ENCODE results near the gene FAM163B. TPM values are rescaled to one million over a fixed set of nuclear protein-coding genes. Genes with fewer than 3 reads are reported as not detected.

Gene FAM163B
- total RNA-seq, 3 donors from 2014 or later (not counting 1 experiment from before 2014, with no cell fraction given): not detected

DNA sequence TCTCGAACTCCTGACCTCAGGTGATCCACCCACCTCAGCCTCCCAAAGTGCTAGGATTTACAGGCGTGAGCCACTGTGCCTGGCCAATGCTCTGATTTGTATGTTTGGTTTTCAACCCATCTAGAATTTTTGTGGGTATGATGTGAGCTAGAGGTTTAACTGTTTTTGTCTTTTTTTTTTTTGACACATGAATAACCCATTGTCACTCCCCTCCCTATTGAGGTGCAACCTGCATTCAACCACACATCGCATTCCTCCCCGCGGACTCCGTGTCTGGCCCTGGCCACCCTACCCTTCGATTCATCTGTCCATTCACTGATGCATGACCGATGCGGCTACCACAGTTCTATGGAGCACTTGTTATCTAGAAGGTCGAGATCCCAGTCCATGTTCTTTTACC is 9.5 kb upstream of the FAM163B start:
- peak overlapping the region in 1 of 2 donors; percentile 18 for H3K27ac Mint-ChIP-seq
- DNase-seq (no peak), ATAC-seq (peak in 1 of 3 donors; percentile 34)
- H3K27ac ChIP-seq (ENCODE audit: low read length): no peak overlapping the region
- TF ChIP-seq, protein P1, sequence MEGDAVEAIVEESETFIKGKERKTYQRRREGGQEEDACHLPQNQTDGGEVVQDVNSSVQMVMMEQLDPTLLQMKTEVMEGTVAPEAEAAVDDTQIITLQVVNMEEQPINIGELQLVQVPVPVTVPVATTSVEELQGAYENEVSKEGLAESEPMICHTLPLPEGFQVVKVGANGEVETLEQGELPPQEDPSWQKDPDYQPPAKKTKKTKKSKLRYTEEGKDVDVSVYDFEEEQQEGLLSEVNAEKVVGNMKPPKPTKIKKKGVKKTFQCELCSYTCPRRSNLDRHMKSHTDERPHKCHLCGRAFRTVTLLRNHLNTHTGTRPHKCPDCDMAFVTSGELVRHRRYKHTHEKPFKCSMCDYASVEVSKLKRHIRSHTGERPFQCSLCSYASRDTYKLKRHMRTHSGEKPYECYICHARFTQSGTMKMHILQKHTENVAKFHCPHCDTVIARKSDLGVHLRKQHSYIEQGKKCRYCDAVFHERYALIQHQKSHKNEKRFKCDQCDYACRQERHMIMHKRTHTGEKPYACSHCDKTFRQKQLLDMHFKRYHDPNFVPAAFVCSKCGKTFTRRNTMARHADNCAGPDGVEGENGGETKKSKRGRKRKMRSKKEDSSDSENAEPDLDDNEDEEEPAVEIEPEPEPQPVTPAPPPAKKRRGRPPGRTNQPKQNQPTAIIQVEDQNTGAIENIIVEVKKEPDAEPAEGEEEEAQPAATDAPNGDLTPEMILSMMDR (IDR thresholded peaks at IDR 0.05): no peak
- H3K4me1 Mint-ChIP-seq: peaks cover 36 to 38% of the 10 kb centered on the region in 2 donors
- H3K27me3 Mint-ChIP-seq (ENCODE audit: low read depth in 2 of 2): peaks cover 17 to 22% of the 10 kb centered on the region in 2 donors
- WGBS (ENCODE audit: insufficient coverage): 59% methylated on average over 9 of the region's 10 CpGs
- no peak overlapping the region for H3K4me3 Mint-ChIP-seq
- H3K27me3 ChIP-seq (ENCODE audit: control insufficient read depth, insufficient read depth, low read length): no peaks in the 10 kb centered on the region
- peaks cover 28% of the 10 kb centered on the region for H3K4me1 ChIP-seq (ENCODE audit: control insufficient read depth, insufficient read depth, low read length)
- H3K36me3 ChIP-seq (ENCODE audit: control insufficient read depth, insufficient read depth, low read length): no peaks in the 10 kb centered on the region
- H3K9me3 ChIP-seq (ENCODE audit: control insufficient read depth, insufficient read depth, low read length): no peaks in the 10 kb centered on the region
- H3K4me3 ChIP-seq (ENCODE audit: low read length): no peak overlapping the region
- intact Hi-C loops (cut with micrococcal nuclease): no loop called here
- H3K9me3 Mint-ChIP-seq: no peaks in the 10 kb centered on the region
- H3K36me3 Mint-ChIP-seq: no peaks in the 10 kb centered on the region

DNA sequence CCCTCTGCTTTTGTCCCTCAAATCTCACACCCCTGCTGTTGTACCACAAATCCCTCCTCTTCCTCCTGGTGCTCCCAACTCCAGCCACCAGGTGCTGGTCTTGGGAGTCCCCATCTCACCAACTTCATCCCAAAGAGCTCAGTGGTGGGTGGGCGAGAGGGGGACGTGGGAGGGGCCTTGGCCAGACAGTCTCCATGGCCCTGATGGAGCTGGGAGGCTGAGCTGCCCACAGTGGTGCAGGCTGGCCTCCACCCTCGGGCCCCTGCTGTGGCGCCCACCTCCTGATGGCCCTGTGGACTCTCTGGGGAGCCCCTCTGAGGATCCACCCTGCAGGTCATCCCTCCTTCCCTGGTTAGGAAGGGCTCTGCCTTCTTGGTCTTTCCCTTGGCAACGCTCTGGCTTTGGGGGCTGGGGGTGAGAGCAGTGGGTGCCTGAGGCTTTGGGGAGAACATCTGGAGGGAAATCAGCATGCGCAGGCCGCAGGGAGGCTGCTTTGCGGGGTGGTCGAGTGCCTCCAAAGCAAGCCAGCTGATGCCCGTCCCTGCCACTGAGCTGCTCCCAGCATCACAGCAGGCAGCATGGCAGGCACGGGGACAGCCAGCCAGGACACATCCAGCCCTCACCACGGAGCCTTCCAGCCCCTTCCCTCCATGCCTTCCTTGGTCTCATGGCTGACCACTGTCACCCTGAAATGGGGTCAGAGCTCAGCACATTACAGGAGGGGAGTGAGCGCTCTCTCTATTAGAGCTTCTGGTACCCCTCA is 7.6 kb upstream of the FAM163B start:
- peaks cover 28% of the 10 kb centered on the region for H3K4me1 ChIP-seq (ENCODE audit: control insufficient read depth, insufficient read depth, low read length)
- no peaks in the 10 kb centered on the region for H3K9me3 ChIP-seq (ENCODE audit: control insufficient read depth, insufficient read depth, low read length)
- TF ChIP-seq, protein P1 (IDR thresholded peaks at IDR 0.05): no peak
- peaks cover 31 to 32% of the 10 kb centered on the region in 2 donors for H3K4me1 Mint-ChIP-seq
- intact Hi-C loops (cut with micrococcal nuclease): no loop called here
- no peak overlapping the region for H3K4me3 Mint-ChIP-seq
- ATAC-seq: no peak
- no peaks in the 10 kb centered on the region for H3K27me3 ChIP-seq (ENCODE audit: control insufficient read depth, insufficient read depth, low read length)
- no peaks in the 10 kb centered on the region for H3K36me3 Mint-ChIP-seq
- H3K27ac ChIP-seq (ENCODE audit: low read length): no peak overlapping the region
- H3K36me3 ChIP-seq (ENCODE audit: control insufficient read depth, insufficient read depth, low read length): no peaks in the 10 kb centered on the region
- peaks cover 17 to 21% of the 10 kb centered on the region in 2 donors for H3K27me3 Mint-ChIP-seq (ENCODE audit: low read depth in 2 of 2)
- H3K9me3 Mint-ChIP-seq: no peaks in the 10 kb centered on the region
- WGBS (ENCODE audit: insufficient coverage): 81% methylated on average over 13 of the region's 13 CpGs
- no peak overlapping the region for H3K27ac Mint-ChIP-seq
- no peak overlapping the region for H3K4me3 ChIP-seq (ENCODE audit: low read length)
- no peak for DNase-seq

DNA sequence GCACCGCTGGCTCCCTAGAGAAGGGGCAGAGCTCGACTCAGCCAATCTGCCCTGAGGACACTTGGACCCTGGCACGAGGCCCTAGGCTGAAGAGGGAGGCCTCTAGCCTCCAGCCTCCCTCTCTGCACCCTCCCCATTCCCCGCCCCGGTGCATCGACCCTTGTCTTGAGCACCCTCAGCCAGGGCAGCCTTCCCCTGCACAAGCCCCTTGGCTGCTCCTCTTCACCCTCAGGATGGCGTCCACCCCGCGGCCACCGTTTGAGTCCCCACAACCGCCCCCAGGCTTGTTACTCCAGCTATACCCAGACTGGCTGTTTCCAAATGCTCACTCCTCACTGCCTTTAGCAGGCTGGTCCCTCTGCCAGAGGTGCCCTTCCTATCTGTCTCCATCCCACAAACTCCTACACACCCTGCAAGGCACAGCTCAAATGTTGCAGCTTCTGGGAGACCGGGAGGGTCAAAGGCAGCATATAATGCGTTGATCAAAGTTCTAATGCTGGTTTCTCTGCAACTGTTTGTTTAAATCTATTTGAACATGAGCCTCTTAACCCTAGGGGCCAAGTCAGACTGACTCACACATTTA is 6.5 kb upstream of the FAM163B start:
- intact Hi-C loops (cut with micrococcal nuclease): no loop called here
- Mint-ChIP-seq H3K27ac (no peak overlapping the region), H3K9me3 (no peaks in the 10 kb centered on the region)

More for the DNA sequence above, 6.5 kb upstream of the FAM163B start:
- Mint-ChIP-seq H3K4me3 (no peak overlapping the region), H3K36me3 (no peaks in the 10 kb centered on the region), H3K27me3 (ENCODE audit: low read depth in 2 of 2) (peaks cover 20 to 30% of the 10 kb centered on the region in 2 donors), H3K4me1 (peaks cover 25 to 26% of the 10 kb centered on the region in 2 donors)
- Histone ChIP-seq H3K36me3 (ENCODE audit: control insufficient read depth, insufficient read depth, low read length) (no peaks in the 10 kb centered on the region), H3K27me3 (ENCODE audit: control insufficient read depth, insufficient read depth, low read length) (no peaks in the 10 kb centered on the region), H3K27ac (ENCODE audit: low read length) (no peak overlapping the region), H3K9me3 (ENCODE audit: control insufficient read depth, insufficient read depth, low read length) (no peaks in the 10 kb centered on the region), H3K4me3 (ENCODE audit: low read length) (no peak overlapping the region), H3K4me1 (ENCODE audit: control insufficient read depth, insufficient read depth, low read length) (peaks cover 20% of the 10 kb centered on the region)
- ATAC-seq: no peak
- DNase-seq: no peak
- WGBS (ENCODE audit: insufficient coverage): 83% methylated on average over 13 of the region's 13 CpGs
- TF ChIP-seq, protein P1 (IDR thresholded peaks at IDR 0.05): no peak
